ENCODE data around the gene GOLIM4.

Gene GOLIM4

DNA sequence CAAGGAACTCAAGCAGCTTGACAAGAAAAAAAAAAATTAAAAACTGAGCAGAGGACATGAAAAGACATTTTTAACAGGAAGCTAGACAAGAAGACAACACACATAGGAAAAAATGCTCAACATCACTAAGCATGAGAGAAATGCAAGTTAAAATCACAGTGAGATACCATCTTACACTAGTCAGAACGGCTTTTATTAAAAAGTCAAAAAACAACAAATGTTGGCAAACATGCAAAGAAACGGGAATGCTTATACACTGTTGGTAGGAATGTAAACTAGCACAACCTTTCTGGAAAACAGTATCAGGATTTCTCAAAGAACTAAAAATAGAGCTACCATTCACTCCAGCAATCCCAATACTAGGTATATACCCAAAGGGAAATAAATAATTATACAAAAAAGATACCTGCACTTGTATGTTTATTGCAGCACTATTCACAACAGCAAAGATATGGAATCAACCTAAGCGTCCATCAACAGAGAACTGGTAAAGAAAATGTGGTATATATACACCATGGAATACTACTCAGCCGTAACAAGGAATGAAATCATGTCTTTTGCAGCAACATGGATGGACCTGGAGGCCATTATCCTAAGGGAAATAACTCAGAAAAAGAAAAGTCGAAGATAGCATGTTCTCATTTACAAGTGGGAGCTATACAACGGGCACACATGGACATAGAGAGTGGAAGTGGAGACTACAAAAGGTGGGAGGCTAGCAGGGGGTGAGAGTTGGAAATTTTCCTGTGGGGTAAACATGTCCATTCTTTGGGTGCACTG, 5.2 kb downstream of the GOLIM4 start:
- H3K36me3 ChIP-seq: no peaks in the 10 kb centered on the region
- no peak overlapping the region for H3K27ac ChIP-seq
- H3K4me3 ChIP-seq: no peak overlapping the region
- no peaks in the 10 kb centered on the region for H3K9me3 ChIP-seq
- H3K4me1 ChIP-seq: peaks cover 0 to 59% (median 24%) of the 10 kb centered on the region in 4 donors
- TF ChIP-seq, protein P1, sequence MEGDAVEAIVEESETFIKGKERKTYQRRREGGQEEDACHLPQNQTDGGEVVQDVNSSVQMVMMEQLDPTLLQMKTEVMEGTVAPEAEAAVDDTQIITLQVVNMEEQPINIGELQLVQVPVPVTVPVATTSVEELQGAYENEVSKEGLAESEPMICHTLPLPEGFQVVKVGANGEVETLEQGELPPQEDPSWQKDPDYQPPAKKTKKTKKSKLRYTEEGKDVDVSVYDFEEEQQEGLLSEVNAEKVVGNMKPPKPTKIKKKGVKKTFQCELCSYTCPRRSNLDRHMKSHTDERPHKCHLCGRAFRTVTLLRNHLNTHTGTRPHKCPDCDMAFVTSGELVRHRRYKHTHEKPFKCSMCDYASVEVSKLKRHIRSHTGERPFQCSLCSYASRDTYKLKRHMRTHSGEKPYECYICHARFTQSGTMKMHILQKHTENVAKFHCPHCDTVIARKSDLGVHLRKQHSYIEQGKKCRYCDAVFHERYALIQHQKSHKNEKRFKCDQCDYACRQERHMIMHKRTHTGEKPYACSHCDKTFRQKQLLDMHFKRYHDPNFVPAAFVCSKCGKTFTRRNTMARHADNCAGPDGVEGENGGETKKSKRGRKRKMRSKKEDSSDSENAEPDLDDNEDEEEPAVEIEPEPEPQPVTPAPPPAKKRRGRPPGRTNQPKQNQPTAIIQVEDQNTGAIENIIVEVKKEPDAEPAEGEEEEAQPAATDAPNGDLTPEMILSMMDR (IDR thresholded peaks at IDR 0.05): no peak
- DNase-seq: no peak
- intact Hi-C loops (cut with DNase I; ENCODE audit: low total_unique reads): loop anchor here (10.0 kb wide), 1 partner anchor 356 kb away; the partner anchor contains the start of genes PDCD10 and SERPINI1
- H3K27me3 ChIP-seq: no peaks in the 10 kb centered on the region

DNA sequence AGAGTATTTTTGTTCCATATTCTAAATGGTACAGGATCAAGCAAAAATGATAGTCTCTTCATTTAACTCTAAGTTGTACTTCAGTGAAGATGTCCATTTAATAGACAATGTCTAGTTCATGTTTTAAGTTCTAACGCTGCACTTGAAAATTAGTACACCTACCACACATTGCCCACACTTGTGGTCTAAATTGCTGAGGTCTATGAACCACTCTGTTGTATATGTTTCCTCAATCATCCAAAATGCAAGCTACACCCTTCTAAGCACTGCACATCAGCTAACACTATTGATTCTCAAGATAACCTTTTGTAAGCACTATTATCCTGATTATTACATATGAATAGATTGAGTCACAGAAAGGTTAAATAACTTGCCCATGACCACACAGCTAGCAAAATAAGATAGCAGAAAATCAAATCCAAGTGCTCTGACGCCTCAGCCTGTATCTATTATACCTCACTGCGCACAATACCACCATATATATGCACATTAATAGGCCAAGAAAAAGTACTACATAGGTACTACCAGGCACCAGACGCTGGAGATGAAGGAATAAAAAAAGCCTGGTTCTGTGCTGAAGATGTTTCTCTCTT, 6.4 kb downstream of the GOLIM4 start:
- TF ChIP-seq, protein P1 (IDR thresholded peaks at IDR 0.05): no peak
- no peaks in the 10 kb centered on the region for H3K36me3 ChIP-seq
- H3K4me1 ChIP-seq: peaks cover 0 to 58% (median 23%) of the 10 kb centered on the region in 4 donors
- intact Hi-C loops (cut with DNase I; ENCODE audit: low total_unique reads): no loop called here
- H3K27ac ChIP-seq: no peak overlapping the region
- no peak for DNase-seq
- H3K4me3 ChIP-seq: no peak overlapping the region
- no peaks in the 10 kb centered on the region for H3K27me3 ChIP-seq
- H3K9me3 ChIP-seq: no peaks in the 10 kb centered on the region

DNA sequence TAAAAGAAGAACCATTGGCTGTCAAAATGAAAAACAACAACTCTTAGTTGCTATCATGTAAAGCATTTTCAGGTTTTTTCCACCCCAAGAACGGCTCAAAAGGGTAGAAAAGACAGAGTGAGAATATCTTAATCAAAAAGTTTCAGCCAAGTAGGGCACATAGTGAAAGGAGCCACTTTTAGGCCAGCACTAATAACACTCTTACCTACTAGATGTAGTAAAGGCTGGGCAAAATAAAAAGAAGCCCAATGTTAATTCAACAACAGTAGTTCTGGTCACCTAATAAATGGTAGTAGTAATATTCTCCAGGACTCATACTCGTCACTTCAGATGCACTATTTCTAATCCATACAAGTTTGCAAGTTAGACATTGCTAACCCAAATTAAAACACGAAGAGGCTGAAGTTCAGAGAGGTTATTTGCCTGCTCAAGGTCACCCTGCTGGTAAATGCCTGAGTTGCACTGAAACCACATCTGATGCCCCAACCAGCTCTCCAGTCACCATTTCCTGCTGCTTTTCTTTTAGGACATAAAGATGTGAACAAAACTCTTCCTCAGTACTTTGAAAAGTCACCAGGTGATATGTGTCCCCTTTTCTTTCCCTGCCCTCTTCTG, 7.5 kb downstream of the GOLIM4 start:
- no peaks in the 10 kb centered on the region for H3K9me3 ChIP-seq
- H3K27ac ChIP-seq: no peak overlapping the region
- DNase-seq: no peak
- peaks cover 0 to 48% (median 12%) of the 10 kb centered on the region in 4 donors for H3K4me1 ChIP-seq
- H3K36me3 ChIP-seq: no peaks in the 10 kb centered on the region
- no peak overlapping the region for H3K4me3 ChIP-seq
- intact Hi-C loops (cut with DNase I; ENCODE audit: low total_unique reads): no loop called here
- H3K27me3 ChIP-seq: no peaks in the 10 kb centered on the region
- TF ChIP-seq, protein P1 (IDR thresholded peaks at IDR 0.05): no peak

DNA sequence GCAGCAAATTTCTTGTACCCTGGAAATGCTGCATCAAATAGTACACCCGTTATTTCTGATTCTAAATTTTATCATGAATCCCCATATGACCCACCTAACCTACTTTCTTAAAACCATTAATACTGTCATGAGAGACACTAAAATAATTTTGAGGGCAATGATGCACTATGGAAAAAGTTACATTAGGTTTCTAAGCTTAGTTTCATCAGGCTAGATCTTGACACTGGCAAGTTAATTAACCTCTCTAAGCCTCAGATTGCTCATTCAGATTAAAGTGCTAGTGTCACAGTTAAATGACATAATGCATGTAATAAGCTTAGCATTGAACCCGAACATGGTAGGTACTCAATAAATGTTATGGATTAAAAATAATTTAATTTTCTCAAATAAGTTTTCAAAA, 8.2 kb downstream of the GOLIM4 start:
- H3K4me3 ChIP-seq: no peak overlapping the region
- TF ChIP-seq, protein P1 (IDR thresholded peaks at IDR 0.05): no peak
- H3K9me3 ChIP-seq: no peaks in the 10 kb centered on the region
- H3K27ac ChIP-seq: no peak overlapping the region
- no peaks in the 10 kb centered on the region for H3K36me3 ChIP-seq
- no peak for DNase-seq
- H3K27me3 ChIP-seq: no peaks in the 10 kb centered on the region
- H3K4me1 ChIP-seq: peaks cover 0 to 41% (median 6%) of the 10 kb centered on the region in 4 donors
- intact Hi-C loops (cut with DNase I; ENCODE audit: low total_unique reads): no loop called here

DNA sequence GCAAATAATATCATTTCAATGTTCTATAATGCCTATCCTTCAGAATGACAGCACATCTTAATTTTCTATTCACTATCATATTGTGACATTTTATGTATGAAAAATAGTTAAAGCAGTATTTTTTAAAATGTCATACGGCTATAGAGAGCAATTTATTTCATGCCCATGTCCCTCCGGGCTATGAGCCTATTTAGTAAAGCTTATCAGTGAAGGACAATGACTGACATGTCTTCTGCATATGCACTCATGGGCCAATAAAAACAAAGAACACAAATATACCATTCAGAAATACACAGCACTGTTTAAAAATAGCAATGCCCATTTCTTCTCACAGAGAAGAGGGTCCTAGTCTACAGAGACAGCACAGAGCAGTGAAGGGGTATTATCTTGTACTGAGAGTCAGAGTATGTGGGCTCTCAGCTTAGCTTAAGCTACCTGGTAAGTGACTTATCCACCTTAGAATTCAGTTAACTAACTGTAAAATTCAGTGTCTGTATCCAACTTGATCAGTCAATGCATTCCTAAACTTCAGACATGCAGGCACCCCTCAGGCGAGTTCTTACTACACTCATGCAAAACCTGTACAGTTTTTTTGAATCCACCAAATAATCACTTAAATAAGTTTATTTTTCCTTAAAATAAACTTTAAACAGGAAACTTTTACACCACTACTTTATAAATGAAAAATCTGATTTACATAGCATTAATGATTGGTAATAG, 9.0 kb downstream of the GOLIM4 start:
- TF ChIP-seq, protein P1 (IDR thresholded peaks at IDR 0.05): no peak
- Histone ChIP-seq H3K4me3 (no peak overlapping the region), H3K36me3 (no peaks in the 10 kb centered on the region), H3K27me3 (no peaks in the 10 kb centered on the region), H3K27ac (no peak overlapping the region), H3K4me1 (peaks cover 0 to 33% (median 1%) of the 10 kb centered on the region in 4 donors), H3K9me3 (no peaks in the 10 kb centered on the region)
- no peak for DNase-seq
- intact Hi-C loops (cut with DNase I; ENCODE audit: low total_unique reads): no loop called here

All from tibial artery (tissue), 4 donors.